NCI-H146 (cell line): ENCODE data around the gene CNGA2.

Experiments used
- DNase-seq: peaks from one replicate; lab custom pipeline; 2025; lab: John Stamatoyannopoulos, UW

CNGA2 gene

DNA sequence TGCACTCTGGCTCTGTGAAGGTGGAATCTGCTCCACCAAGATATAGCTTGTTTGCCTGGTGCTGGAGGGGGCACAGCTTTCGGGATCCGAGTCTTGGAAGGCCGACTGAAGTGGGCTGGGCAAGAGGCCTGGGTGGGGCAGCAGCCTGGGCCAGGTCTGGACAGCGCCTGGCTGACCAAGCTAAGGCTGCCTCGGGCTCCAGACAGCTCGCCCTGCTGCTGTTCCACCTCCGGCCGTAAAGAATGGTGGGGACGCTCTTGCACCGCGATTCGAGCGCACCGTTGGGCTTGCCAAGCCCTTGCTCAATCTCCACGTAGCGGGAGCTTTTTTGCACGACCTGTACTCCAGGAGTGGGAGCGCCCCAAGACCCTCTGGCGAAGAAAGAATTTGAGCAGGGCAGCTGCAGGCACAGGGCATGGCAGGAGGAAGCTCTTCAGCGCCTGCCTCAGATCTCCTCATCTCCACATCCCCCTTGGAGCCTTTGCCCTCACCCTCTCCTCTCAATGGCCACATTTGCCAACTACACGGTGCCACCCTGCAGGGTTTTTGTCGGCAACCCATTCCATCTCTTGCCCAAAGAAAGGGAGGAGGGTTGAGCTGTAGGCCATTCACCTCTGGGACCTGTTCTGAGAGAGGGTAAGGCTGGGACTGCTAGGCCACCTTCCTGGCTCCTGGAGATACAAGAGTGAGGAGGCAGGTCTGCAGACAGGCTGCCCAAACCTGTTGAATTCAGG is 18.9 kb downstream of the CNGA2 start:
- DNase-seq: peak; percentile 9

DNA sequence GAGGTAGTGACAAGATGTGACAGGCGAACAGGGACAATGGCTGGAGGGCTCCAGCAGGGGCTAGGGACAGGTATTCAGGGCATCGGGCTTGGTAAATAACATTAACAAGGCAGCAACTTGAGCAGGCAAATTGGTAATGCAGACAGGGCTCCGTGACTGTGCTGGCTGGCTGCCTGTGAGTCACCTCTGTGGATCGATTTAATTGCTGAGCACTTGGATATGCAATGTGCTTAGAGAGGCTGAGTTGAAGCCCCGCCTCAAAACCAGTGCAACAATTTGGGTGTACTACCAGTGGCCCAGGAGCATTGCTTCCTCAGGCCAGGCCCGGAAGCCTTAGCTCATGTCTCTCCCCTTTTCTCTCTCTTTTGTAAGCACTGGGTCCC is 19.5 kb downstream of the CNGA2 start:
- DNase-seq: peak; percentile 2

DNA sequence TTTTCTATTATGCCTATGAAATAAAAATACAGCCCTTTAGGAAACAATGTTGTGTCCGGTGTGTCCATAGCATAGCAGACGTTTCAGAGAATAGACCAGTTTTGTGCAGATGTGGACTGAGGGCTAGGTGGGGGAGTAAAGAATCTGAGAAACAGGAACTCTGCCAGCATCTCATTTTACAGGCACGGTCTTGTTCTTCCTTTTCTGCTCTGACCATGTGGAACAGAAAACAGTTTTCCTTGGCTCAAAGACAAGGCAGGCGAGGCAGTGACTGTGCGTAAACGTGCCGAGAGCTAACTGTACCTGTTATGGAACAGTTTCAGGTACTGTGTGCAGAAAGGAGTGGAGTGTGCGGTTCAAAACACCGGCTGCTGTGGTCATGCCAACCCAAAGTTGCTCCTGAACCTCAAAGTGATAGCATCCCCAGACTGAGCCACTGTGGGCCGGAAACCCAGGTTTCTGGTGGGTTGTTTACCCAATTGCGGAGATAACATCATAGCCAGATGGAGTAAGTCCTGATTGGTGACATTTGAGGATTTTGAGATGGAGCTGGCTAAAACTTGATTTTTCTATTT is 20.2 kb downstream of the CNGA2 start:
- DNase-seq: no peak

DNA sequence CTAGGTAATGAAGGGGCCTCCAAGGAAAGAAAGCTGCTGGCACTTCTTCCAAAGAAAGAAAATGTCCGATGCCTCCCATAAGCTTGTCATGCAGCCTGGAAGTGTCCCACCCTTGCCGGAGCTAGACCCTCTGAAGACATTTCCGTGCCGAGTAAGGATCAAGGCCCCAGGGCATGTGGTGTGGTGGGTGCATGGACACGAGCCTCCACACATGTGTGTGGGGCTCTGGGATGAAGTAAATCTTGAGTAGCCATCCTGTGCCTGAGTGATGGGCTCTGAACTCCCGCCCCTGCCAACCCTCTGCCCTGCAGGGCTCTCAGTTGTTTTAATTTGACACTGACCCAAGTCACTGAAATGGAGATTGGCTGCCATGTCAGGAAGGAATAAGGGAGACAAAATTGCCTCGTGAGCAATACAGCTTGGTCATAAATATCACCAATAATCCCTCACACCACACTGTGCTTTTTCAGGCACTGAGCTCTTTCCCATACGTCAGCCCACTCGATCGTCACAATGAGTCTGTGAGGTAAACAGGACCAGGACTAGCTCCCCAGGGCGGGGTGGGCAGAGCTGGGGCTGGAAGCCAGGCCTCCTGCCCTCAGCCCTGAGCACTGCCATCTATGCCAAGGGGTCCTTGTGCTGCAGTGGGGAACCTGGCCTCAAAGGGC is 24.6 kb downstream of the CNGA2 start:
- DNase-seq: no peak

DNA sequence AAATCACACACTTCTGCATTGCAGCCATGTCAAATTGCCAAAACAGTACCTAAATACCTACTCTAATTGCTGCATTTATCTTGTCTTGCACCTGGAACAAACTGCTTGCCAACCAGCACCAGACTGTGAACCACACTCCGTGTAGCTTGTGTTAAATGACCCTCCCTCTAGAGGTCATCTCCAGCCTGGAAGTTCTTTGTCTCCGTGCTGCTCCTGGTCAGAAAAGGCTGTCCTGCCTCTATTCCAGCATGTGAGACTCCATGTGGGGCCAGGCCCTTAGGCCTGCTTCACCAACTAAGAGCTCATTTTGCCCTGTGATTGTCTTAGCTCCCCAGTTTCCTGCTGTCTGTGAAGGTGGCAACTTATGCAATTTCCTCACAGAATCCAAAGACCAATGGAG is 28.3 kb downstream of the CNGA2 start:
- DNase-seq: no peak

DNA sequence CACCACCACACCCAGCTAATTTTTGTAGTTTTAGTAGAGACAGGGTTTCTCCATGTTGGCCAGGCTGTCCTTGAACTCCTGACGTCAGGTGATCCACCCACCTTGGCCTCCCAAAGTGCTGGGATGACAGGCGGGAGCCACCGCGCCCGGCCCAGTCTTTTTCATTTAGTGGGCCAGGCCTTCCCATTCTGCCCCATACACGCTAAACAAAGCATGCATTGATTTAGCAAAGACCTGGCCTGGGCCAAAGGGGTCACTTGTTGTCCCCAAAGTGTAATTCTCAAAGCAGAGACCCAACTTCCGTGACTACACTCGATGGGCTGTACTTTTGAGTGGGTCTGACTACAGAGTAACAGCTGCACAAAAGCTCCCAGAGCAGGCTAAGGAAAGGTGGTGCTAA is 29.2 kb downstream of the CNGA2 start:
- no peak for DNase-seq

DNA sequence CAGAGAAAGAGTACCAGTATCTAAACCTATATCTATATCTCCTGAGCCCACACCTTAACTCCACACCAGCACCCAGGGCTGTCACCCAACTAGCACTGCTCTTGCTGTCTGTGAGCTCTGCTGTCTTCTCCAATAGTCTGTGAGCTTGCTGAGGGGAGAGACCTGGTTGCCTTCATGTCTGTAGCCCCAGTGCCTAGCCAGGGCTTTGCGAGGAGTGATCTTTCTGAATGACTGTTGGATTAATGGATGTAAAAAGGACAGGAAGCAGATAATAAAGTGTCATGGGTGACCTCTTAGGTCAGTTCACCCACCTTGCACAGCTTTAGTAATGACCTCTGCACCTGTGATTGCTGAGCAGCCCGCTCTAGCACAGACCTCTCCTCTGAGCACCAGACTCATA is 30.5 kb downstream of the CNGA2 start:
- no peak for DNase-seq

DNA sequence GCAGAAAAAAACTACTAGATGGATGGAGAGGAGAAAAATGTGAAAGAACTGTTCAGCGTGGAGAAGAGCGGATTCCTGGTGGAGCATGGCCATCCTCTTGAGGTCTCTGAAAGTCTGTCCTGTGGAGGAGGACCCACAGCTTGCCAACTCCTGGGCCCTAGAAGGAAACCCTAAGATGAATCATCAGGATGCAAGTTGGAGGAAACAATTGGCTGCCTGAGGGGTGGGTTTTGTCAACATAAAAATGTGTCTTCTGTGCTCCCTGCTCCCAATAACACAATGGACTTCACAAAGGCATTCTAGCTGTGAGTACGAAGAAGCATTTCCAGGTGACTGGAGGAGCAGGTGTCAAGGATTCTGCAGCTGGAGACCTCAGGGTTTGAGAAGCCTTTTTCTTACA is 37.2 kb downstream of the CNGA2 start:
- DNase-seq: no peak

DNA sequence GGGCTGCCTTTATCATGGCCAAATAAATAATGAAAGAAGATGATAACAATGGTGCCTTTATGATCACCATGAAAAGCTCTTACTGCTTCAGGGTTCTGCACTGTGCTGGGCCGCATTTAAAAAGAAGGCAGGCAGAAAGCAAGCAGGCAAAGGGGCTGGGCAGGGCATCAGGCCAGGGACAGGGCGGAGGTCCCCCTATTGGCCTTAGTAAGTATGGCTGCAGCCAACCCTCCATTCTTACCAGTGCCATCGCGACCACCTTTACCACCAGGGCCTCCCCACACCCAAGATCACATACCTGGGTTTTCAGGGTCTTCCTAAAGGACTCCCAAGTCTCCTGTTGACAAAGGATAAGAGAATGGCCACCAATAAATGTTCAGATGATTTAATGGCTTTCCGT is 38.9 kb downstream of the CNGA2 start:
- DNase-seq: no peak

DNA sequence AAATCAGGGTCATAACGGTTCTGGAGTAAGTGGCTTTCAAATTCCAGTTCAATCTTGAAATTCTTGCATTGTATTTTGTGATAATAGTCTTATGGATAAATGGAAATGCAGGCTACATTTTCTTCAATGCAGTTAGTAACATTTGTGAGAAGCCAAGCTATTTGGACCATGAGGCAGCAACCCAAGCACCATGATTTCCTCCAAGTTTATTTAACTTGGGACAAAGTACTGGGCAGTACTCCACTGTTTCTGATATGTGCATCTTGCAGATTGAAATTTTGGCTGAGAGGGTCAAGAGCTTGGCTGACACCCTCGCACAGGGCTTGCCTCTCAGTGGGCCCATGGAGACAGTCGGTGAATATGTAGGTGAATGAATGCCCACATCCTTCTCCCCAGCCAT is 39.9 kb downstream of the CNGA2 start:
- no peak for DNase-seq

DNA sequence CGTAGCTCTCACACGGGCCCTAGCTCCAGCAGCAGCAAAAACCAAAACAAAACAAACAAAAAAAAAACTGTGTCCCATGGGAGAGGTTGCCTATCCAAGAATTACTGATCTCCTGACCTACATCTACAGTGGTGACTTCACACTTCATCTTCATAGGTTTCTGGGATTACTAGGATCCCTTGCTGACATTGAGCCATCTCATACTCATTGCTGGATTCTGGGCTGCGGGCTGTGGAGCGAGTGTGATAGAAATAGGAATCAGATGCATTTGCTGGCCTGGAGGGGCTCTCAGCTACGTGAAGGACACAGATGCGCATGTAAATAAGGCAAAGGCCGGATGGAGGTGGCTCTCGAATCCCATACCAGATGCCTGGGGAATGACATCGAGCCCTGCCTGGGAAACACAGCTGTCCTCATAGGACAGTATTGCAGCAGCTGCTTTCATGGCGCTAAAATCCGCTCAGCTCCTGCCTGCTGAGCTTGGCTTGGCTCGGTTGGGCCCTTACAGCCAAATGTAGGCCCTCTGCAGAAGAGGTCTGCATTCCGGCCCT is 41.7 kb downstream of the CNGA2 start:
- no peak for DNase-seq

DNA sequence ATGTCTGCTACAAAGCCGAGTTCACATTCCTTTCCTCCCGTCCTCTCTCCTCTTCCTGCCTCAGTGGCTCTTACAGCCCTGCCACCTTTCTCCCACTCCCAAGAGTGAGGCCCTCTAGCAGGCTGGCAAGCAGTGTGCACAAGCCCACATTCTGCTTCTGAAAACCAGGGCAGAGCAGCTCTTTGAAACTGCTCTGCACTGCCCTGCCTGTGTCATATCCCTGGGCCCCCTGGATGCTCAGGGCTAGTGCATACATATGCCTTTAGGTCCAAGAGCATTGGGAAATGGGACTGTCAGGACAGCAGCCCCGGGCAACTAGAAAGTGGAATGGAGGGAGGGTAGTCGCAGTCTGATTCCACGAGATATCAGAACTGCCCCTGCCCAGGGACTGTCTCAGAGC is 42.4 kb downstream of the CNGA2 start:
- DNase-seq: no peak

DNA sequence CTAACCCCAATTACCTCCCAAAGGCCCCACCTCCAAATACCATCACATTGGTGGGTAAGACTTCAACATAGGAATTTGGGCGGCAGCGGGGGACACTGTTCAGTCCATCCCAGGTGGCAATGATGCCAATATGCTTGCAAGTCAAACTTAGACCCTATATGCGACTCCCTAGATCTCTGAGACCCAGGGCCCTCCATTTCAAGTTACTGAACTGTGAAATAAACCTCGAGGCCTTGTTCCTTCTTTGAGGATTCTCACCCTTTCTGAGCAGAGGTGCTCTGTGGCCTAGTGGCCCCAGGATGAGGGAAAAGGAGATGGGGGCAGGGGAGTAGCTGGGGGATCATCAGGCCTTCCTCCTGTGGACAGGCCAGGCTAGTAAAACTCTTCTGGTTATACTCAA is 44.7 kb downstream of the CNGA2 start:
- no peak for DNase-seq

DNA sequence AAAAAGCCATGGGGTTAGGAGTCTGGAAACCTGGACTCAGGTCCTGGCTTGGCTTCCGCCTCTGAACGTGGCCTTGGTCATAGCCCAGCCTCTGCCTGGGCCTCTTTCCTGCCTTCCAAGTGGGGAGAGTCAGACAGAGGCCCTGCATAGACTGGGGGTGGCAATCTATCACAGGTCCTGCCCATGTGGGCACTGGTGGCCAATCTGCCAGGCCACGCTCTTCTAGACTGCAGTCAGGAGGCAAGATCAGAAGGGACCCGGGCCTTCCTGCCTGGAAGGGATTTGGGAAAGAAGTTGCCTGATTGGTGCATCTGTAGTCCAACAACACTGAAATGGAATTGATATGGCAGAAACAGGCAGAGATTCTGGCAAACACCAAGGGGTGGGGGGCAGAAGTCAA is 46.1 kb downstream of the CNGA2 start:
- no peak for DNase-seq

DNA sequence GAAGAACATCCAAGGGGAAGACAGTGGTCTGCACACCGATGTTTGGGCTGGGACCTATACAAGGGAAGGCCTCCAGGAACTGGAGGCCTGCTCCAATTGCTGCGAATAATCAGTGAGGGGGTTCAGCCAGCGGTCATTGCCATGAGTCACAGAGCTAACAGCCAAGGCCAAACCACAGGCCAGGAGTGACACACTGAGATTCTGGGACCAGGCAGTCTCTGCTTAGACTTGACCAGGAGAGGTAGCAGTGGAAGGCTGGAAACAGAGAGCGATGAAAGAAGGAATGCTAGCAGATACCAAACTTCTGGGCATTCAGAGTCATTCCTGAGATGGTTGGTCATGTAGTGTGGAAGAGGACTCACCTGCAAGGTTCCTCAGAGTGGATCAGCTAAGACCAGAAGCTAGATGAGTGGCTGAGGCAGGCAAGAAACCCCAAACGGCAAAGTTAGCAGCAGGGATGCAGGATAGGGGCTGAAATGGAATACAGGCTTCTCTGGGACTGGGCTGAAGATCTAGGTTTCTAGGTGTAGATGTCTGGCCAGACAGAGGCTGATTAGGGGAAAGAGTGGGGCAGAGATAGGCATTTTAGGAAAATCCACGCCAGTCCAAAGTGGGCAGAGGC is 54.7 kb downstream of the CNGA2 start:
- DNase-seq: no peak

DNA sequence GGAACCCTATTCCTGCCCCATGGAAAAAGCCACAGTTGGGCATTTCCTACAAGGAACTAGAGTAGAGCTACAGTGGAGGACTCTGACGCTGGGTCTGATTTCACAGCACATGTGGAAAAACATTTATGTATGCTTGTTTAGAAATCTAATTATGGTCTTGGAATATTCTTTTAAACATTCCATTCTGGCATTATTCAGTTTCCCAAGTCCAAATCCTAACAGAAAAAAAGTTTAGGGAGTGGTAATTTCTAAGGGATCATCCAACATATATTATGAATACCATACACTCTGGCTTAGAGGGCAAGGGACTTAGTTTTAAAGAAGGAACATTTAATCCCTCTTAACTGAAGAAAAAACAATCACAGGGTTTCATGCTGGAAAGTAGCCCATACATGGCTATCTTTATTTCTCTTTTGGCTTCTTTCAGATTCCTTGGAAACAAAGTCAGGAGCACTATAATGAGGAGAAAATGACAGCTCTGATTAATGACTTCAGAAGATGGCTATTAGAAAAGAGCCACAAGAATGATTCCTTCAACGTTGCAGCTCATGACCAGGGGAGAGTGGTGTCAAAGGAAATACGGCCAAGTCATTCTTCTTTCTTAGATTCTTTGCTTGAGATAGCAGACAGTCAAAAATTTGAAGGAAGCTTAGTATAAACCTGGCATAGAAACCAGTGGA is 56.1 kb downstream of the CNGA2 start:
- DNase-seq: no peak

DNA sequence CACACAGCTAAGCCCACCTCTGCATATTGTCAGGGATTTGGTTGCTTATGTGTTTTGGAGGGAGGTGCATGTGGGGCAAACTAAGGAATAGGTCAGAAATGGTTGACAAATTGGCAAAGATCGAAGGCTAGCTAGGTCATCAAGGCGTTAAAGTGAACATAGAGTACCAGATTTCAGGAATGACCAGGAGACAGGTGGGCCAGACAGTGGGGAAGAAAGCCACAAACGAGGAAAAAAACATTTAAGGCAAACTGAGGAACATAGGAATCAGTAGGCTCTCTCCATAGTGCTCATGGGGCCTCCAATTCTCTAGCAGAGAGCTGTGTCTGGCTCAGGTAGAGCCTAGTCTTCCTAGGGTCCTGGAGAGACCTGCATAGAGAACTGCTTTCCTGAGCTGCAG is 57.4 kb downstream of the CNGA2 start:
- DNase-seq: no peak

DNA sequence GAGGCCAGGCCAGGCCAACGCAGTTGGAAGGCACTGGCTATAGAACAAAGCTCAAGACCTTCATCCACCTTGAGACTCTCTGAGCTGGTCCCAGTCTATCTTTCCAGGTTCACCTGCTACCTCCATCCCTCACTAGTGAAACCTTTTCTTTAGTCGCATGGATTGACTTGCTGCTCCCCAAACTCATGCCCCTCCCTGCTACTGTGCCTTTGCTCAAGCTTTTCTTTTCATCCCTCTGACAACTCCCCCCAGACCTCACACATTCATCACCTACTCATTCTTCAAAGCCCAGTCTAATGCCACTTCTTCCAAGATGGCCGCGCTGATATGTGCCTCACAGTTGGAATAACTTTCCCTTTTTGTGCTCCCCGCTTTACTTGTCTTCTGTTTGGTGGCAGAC is 58.0 kb downstream of the CNGA2 start:
- DNase-seq: no peak

DNA sequence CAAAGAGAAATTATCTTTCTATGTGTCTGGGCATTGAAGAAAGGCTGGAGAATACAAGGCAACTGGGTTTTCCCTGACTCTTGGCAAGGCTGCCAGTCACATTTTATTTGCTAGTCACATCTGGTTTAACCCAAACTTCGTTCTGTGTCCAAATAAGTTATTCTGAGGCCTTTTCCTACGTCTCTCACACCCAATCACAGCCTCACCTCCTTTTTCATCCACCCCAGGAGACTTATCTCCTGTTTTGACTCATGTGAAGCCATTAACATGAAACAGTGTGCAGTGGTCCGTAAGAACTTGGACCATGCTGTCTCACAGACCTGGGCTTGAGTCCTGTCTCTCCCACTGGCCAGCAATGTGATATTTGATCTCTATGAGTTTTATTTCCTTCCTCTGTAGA is 59.3 kb downstream of the CNGA2 start:
- DNase-seq: no peak
